ENCODE results near the gene MIAT.

MIAT gene

GRCh38 chr22:26690654-26691376, 33.4 kb downstream of the MIAT start:
- no peak for DNase-seq (ENCODE audit: low read depth, low spot score)
- TF ChIP-seq CTCF (IDR thresholded peaks at IDR 0.05; ENCODE audit: insufficient read depth, low read length, missing control alignments) = no peak
- H3K4me3 ChIP-seq (ENCODE audit: low read depth, low read length) = no peak overlapping the region
- CTCF ChIA-PET = interaction anchor here (3.0 to 4.6 kb wide), 2 partner anchors 11 to 17 kb away, joined by 8 to 24 read pairs; no protein-coding TSS in a partner anchor
- POLR2A ChIA-PET = no interaction called here

- POLR2A ChIA-PET = no interaction called here
- DNase-seq (ENCODE audit: low read depth, low spot score) = no peak
- no peak overlapping the region for H3K4me3 ChIP-seq (ENCODE audit: low read depth, low read length)
- no peak for TF ChIP-seq CTCF (IDR thresholded peaks at IDR 0.05; ENCODE audit: insufficient read depth, low read length, missing control alignments)
- CTCF ChIA-PET = interaction anchor here (3.0 to 4.6 kb wide), 2 partner anchors 11 to 17 kb away, joined by 8 to 24 read pairs; no protein-coding TSS in a partner anchor
These were observed 34.0 kb downstream of the MIAT start for GRCh38 chr22:26691377-26691716.

- TF ChIP-seq CTCF (IDR thresholded peaks at IDR 0.05; ENCODE audit: insufficient read depth, low read length, missing control alignments) = no peak
- POLR2A ChIA-PET = no interaction called here
- no peak for DNase-seq (ENCODE audit: low read depth, low spot score)
- CTCF ChIA-PET = interaction anchor here (0.6 to 4.6 kb wide), 3 partner anchors 8 to 18 kb away, joined by 3 to 24 read pairs (median 8); no protein-coding TSS in a partner anchor
- H3K4me3 ChIP-seq (ENCODE audit: low read depth, low read length) = no peak overlapping the region
These were observed 34.8 kb downstream of the MIAT start for GRCh38 chr22:26692215-26692614.

- CTCF ChIA-PET = interaction anchor here (1.6 kb wide), 1 partner anchor 51 kb away, joined by 5 read pairs; no protein-coding TSS in a partner anchor
These were observed 39.8 kb downstream of the MIAT start for GRCh38 chr22:26697151-26697550.

GRCh38 chr22:26700462-26700861, 43.1 kb downstream of the MIAT start:
- POLR2A ChIA-PET = no interaction called here
- no peak for TF ChIP-seq CTCF (IDR thresholded peaks at IDR 0.05; ENCODE audit: insufficient read depth, low read length, missing control alignments)
- no peak overlapping the region for H3K4me3 ChIP-seq (ENCODE audit: low read depth, low read length)
- DNase-seq (ENCODE audit: low read depth, low spot score) = no peak
- CTCF ChIA-PET = interaction anchor here (1.1 kb wide), 1 partner anchor 8 kb away, joined by 3 read pairs; no protein-coding TSS in a partner anchor

More at GRCh38 chr22:26697151-26697550, 39.8 kb downstream of the MIAT start:
- H3K4me3 ChIP-seq (ENCODE audit: low read depth, low read length) = no peak overlapping the region
- TF ChIP-seq CTCF (IDR thresholded peaks at IDR 0.05; ENCODE audit: insufficient read depth, low read length, missing control alignments) = no peak
- POLR2A ChIA-PET = interaction anchor here (0.6 kb wide), 1 partner anchor 437 kb away, joined by 3 read pairs; no protein-coding TSS in a partner anchor
- no peak for DNase-seq (ENCODE audit: low read depth, low spot score)

GRCh38 chr22:26700886-26701285, 43.5 kb downstream of the MIAT start:
- ChIA-PET POLR2A (interaction anchor here (0.6 kb wide), 1 partner anchor 19 kb away, joined by 4 read pairs; no protein-coding TSS in a partner anchor), CTCF (interaction anchor here (1.1 kb wide), 2 partner anchors 9 to 56 kb away, joined by 3 to 4 read pairs; no protein-coding TSS in a partner anchor)
- TF ChIP-seq CTCF (IDR thresholded peaks at IDR 0.05; ENCODE audit: insufficient read depth, low read length, missing control alignments) = no peak
- no peak for DNase-seq (ENCODE audit: low read depth, low spot score)
- no peak overlapping the region for H3K4me3 ChIP-seq (ENCODE audit: low read depth, low read length)
